HEK293 (cell line): ENCODE measurements around the gene AK8.

Experiments used
- CTCF ChIA-PET: fragments of 350-600 bp; formaldehyde crosslinking; extraction: SDS; loops from one replicate; lab custom pipeline; 2021; ENCODE audit warnings: antibody characterized with exemption; lab: Yijun Ruan, JAX
- POLR2A ChIA-PET: fragments of 300-600 bp; formaldehyde crosslinking; extraction: SDS; loops from one replicate; lab custom pipeline; 2020; ENCODE audit warnings: antibody characterized with exemption, inconsistent platforms; lab: Yijun Ruan, JAX
- H3K27ac ChIP-seq: fragments of 200-500 bp; sonication (Bioruptor generic); 2 replicates; pipeline ENCODE4 v1.5.1; 2014; ENCODE audit warnings: low read depth, low read length, control low read depth, inconsistent platforms; ENCODE audit errors: extremely low read depth
- H3K36me3 ChIP-seq, 2 experiments: fragments of 200-500 bp in 1 of 2; sonication (Bioruptor generic) in 1 of 2; 1 replicate in 1 of 2; 2 replicates in 1 of 2; pipeline ENCODE4 v1.5.1; 2014 to 2017; ENCODE audit warnings: inconsistent platforms in 2 of 2, low read length in 2 of 2; ENCODE audit not compliant: control insufficient read depth in 2 of 2, insufficient read depth in 1 of 2
- H3K4me1 ChIP-seq: fragments of 200-500 bp; sonication (Bioruptor generic); 2 replicates; pipeline ENCODE4 v1.5.1; 2014; ENCODE audit warnings: mild to moderate bottlenecking, low read length, inconsistent platforms; ENCODE audit not compliant: control insufficient read depth, insufficient read depth
- H3K4me3 ChIP-seq: 2 replicates; pipeline ENCODE4 v1.5.1; 2011; ENCODE audit warnings: low read depth, mild to moderate bottlenecking, control low read depth, low read length, moderate library complexity
- H3K9me3 ChIP-seq: fragments of 200-500 bp; sonication (Bioruptor generic); 2 replicates; pipeline ENCODE4 v1.5.1; 2014; ENCODE audit warnings: low read depth, low read length, inconsistent platforms; ENCODE audit not compliant: control insufficient read depth, insufficient read depth
- CTCF ChIP-seq: fragments of 450-650 bp; formaldehyde crosslinking; IDR thresholded peaks from 2 replicates; pipeline ENCODE4 v1.5.1; 2016; ENCODE audit warnings: missing biosample characterization, missing genetic modification characterization
- GLI2 ChIP-seq: fragments of 450-650 bp; formaldehyde crosslinking; IDR thresholded peaks from 2 replicates; pipeline ENCODE4; 2017; ENCODE audit warnings: missing biosample characterization, missing genetic modification characterization, low read depth, borderline replicate concordance
- HOXD13 ChIP-seq: sonication (generic); formaldehyde crosslinking; IDR thresholded peaks from 2 replicates; pipeline ENCODE4 v1.8.0; 2022; ENCODE audit warnings: missing genetic modification reagents, borderline replicate concordance
- KLF16 ChIP-seq: fragments of 450-650 bp; formaldehyde crosslinking; IDR thresholded peaks from 2 replicates; pipeline ENCODE4 v1.5.1; 2017; ENCODE audit warnings: missing biosample characterization, missing genetic modification characterization
- MZF1 ChIP-seq: fragments of 450-650 bp; formaldehyde crosslinking; IDR thresholded peaks from 2 replicates; pipeline ENCODE4 v1.5.1; 2017; ENCODE audit warnings: missing biosample characterization, missing genetic modification characterization, borderline replicate concordance
- ZBTB10 ChIP-seq: fragments of 450-650 bp; formaldehyde crosslinking; IDR thresholded peaks from 2 replicates; pipeline ENCODE4 v1.5.1; 2016; ENCODE audit warnings: missing biosample characterization, missing genetic modification characterization
- ZBTB49 ChIP-seq: fragments of 450-650 bp; formaldehyde crosslinking; IDR thresholded peaks from 2 replicates; pipeline ENCODE4 v1.5.1; 2016; ENCODE audit warnings: missing biosample characterization, missing genetic modification characterization, low read depth
- ZFHX2 ChIP-seq: fragments of 450-650 bp; formaldehyde crosslinking; conservative IDR thresholded peaks from 2 replicates; pipeline ENCODE4 v1.5.1; 2016; ENCODE audit warnings: missing biosample characterization, missing genetic modification characterization
- ZFP41 ChIP-seq: fragments of 450-650 bp; formaldehyde crosslinking; IDR thresholded peaks from 2 replicates; pipeline ENCODE4 v1.5.1; 2016; ENCODE audit warnings: missing biosample characterization, missing genetic modification characterization, borderline replicate concordance
- ZNF114 ChIP-seq: fragments of 450-650 bp; formaldehyde crosslinking; IDR thresholded peaks from 2 replicates; pipeline ENCODE4 v1.5.0; 2017; ENCODE audit warnings: missing biosample characterization, missing genetic modification characterization
- ZNF148 ChIP-seq: fragments of 450-650 bp; formaldehyde crosslinking; IDR thresholded peaks from 2 replicates; pipeline ENCODE4 v1.5.0; 2017; ENCODE audit warnings: missing biosample characterization, missing genetic modification characterization, borderline replicate concordance
- ZNF18 ChIP-seq: fragments of 450-650 bp; formaldehyde crosslinking; IDR thresholded peaks from 2 replicates; pipeline ENCODE4 v1.5.1; 2016; ENCODE audit warnings: missing biosample characterization, missing genetic modification characterization
- ZNF362 ChIP-seq: fragments of 450-650 bp; formaldehyde crosslinking; IDR thresholded peaks from 2 replicates; pipeline ENCODE4 v1.5.1; 2016; ENCODE audit warnings: missing biosample characterization, missing genetic modification characterization
- ZNF560 ChIP-seq: fragments of 450-650 bp; formaldehyde crosslinking; IDR thresholded peaks from 2 replicates; pipeline ENCODE4 v1.5.1; 2017; ENCODE audit warnings: missing biosample characterization, missing genetic modification characterization, borderline replicate concordance
- ZNF580 ChIP-seq: fragments of 450-650 bp; formaldehyde crosslinking; IDR thresholded peaks from 2 replicates; pipeline ENCODE4 v1.5.1; 2016; ENCODE audit warnings: missing biosample characterization, missing genetic modification characterization
- ZNF610 ChIP-seq: fragments of 450-650 bp; formaldehyde crosslinking; IDR thresholded peaks from 2 replicates; pipeline ENCODE4 v1.5.1; 2016; ENCODE audit warnings: missing biosample characterization, missing genetic modification characterization, borderline replicate concordance
- ZNF664 ChIP-seq: fragments of 450-650 bp; formaldehyde crosslinking; IDR thresholded peaks from 2 replicates; pipeline ENCODE4 v1.5.1; 2016; ENCODE audit warnings: missing biosample characterization, missing genetic modification characterization
- ZNF837 ChIP-seq: fragments of 450-650 bp; formaldehyde crosslinking; IDR thresholded peaks from 2 replicates; pipeline ENCODE4 v1.5.1; 2016; ENCODE audit warnings: missing biosample characterization, missing genetic modification characterization

Gene AK8

GRCh38 chr9:132722564-132723065, 155.5 kb downstream of the AK8 start (continued):
- TF ChIP-seq ZBTB10 (no peak), ZNF18 (no peak), CTCF (tag by site-specific recombination) (no peak), GLI2 (tag by site-specific recombination) (no peak), ZNF837 (tag by site-specific recombination) (no peak), ZNF610 (tag by site-specific recombination) (no peak), ZFHX2 (tag by site-specific recombination) (no peak)

GRCh38 chr9:132721661-132722060, 156.4 kb downstream of the AK8 start:
- no peak overlapping the region for H3K27ac ChIP-seq
- ChIA-PET POLR2A (no interaction called here), CTCF (no interaction called here)
- no peaks in the 10 kb centered on the region for H3K36me3 ChIP-seq
- no peak for TF ChIP-seq ZNF362
- TF ChIP-seq ZNF18, result no peak
- TF ChIP-seq ZNF664 (tag by site-specific recombination), result no peak
- TF ChIP-seq ZNF580 (tag by site-specific recombination), result no peak
- no peak for TF ChIP-seq MZF1 (tag by site-specific recombination)
- no peak for TF ChIP-seq ZNF114 (tag by site-specific recombination)
- TF ChIP-seq ZFP41 (tag by site-specific recombination), result no peak
- TF ChIP-seq ZBTB49 (tag by site-specific recombination), result no peak
- TF ChIP-seq KLF16, result no peak
- TF ChIP-seq ZNF560 (tag by site-specific recombination), result no peak
- no peak for TF ChIP-seq HOXD13 (CRISPR knock-in tag)
- no peak for TF ChIP-seq ZNF148 (tag by site-specific recombination)
- H3K9me3 ChIP-seq, result no peaks in the 10 kb centered on the region
- H3K4me1 ChIP-seq, result no peaks in the 10 kb centered on the region
- no peak overlapping the region for H3K4me3 ChIP-seq
